A673 (cell line): Measurements from ENCODE around the gene PPP1R13L.

ENCODE experiments used
- CTCF ChIP-seq: fragments of 300-800, 200-600 bp; sonication (generic); conservative IDR thresholded peaks from 2 replicates; pipeline ENCODE4 v1.5.1; 2017; ENCODE audit warnings: low read depth, mild to moderate bottlenecking, antibody characterized with exemption, low read length, moderate library complexity, mixed read lengths
- EZH2 ChIP-seq: fragments of 200-600 bp; sonication (generic); IDR thresholded peaks from 2 replicates; pipeline ENCODE4 v1.6.1; 2017; ENCODE audit warnings: borderline replicate concordance, low read depth, mild to moderate bottlenecking, mixed read lengths, antibody characterized with exemption, low read length; ENCODE audit not compliant: poor library complexity, severe bottlenecking

GRCh38 chr19:45439569-45440258, 34.8 kb upstream of the PPP1R13L start:
- TF ChIP-seq CTCF (peak; percentile 94), EZH2 (no peak)
